Right ventricle myocardium inferior (tissue), 1 donor: Measurements from ENCODE around the gene SMIM35. TPM values are rescaled to one million over a fixed set of nuclear protein-coding genes. Genes with fewer than 3 reads are reported as not detected.

Experiments
- ATAC-seq: fragments of 200-7000 bp; cut with Tn5 transposase; one replicate; pipeline ENCODE4 v1.9.1; 2020; ENCODE audit warnings: mild to moderate bottlenecking, moderate library complexity
- DNase-seq: peaks from one replicate; pipeline ENCODE4 v3.0.0; 2021; ENCODE audit errors: missing footprints
- intact Hi-C: fragments of 100-400 bp; cut with DNase I; formaldehyde crosslinking; loops from one replicate; pipeline ENCODE4 v1.11.0; 2022
- total RNA-seq: library from RNA; stranded (reverse); fragmentation: NEBNext Ultra II Directional; extraction: Animal tissue kit (Norgen Biotek cat#: 25700); gene quantifications from one replicate; pipeline ENCODE4 v1.2.1, GENCODE V29; 2021
- donor health status: DM: no; HTN: yes; CAD: no; lungs with severe emphysema.

The SMIM35 gene
- total RNA-seq, 1 donor from 2014 or later, result not detected

DNA sequence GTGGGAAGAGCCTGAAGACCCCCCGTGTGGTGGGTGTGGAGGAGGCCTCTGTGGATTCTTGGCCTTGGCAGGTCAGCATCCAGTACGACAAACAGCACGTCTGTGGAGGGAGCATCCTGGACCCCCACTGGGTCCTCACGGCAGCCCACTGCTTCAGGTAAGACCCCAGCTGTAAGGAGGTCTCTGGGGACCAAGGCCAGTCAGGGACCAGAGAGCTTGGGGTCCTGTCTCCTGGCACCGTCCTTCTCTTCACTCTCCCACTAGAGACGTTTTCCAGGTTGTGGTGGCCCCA, 24.9 kb upstream of the SMIM35 start:
- intact Hi-C loops, result no loop called here
- DNase-seq, result no peak
- ATAC-seq, result no peak

DNA sequence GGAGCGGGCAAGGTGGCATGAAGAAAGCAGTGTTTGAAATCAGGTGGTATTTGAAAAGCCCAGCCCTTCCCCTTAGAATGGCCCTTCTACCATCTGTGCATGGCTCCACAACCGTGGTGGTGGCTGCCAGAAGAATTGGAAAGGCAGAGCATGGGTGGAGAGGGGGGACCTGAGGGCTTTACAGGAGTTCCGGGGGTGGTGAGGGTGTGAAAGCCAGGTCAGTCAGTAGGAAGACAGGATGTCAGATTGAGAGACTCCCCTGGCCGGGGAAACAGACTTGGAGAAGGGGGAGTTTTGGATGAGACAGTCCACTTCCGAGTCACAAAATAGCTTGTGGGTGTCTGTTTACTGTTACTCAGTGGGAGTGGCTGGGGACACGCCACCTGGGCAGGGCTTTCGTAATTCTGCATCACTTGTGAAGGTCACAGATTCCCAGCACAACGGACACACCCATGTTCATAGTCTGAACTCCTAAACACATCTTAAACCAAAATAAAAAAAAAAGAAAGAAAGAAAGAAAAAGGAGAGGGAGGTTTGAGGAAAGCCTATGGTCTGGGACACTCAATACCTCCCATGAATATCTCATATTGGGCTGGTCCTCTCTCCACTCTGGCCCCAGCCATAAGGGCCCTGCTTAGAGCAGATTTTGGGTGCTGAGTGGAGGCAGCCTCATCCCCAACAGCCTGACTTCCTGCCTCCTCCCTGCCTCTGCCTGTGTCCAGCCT, 24.4 kb upstream of the SMIM35 start:
- ATAC-seq (no peak), DNase-seq (no peak)
- intact Hi-C loops, result no loop called here

DNA sequence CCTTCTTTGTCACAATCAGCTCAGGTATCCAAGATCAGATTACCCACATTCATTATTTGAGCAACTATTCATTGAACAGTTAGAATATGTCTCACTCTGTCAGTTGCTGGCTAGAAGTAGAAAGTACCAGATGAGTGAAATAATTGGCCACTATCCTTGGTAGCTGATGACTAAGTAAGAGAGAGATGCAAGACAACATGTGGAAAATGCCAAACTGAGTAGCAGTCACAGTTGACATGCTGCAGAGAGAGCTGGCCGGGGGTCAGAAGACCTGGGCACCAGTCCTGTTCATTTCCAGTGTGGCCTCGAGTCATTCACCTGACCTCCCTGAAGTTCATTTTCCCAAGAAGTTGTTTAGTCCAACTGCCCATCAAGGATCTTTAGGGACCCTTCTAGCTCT, 22.5 kb upstream of the SMIM35 start:
- ATAC-seq, result peak; percentile 84

DNA sequence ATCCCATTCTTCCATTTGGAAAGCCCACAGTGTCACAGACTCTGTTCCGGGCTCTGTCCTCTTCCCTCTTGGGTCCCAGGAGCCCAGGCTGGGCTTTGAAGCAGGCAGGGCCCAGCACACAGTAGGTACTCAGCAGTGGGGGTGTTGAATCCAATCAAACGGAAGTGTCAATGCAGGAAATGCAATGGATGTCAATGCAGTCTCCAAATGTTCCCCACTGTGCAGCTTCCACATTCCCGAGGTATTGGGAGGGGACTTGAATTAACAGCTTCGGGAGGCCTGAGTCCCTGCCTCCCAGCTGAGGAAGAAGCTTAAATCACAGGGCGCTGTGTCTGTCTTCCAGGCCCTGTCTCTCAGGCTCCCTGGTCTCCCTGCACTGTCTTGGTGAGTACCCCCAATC, 21.8 kb upstream of the SMIM35 start:
- ATAC-seq (no peak), DNase-seq (no peak)
- intact Hi-C loops, result no loop called here

More for the DNA sequence above, 22.5 kb upstream of the SMIM35 start:
- no peak for DNase-seq
- intact Hi-C loops, result no loop called here

DNA sequence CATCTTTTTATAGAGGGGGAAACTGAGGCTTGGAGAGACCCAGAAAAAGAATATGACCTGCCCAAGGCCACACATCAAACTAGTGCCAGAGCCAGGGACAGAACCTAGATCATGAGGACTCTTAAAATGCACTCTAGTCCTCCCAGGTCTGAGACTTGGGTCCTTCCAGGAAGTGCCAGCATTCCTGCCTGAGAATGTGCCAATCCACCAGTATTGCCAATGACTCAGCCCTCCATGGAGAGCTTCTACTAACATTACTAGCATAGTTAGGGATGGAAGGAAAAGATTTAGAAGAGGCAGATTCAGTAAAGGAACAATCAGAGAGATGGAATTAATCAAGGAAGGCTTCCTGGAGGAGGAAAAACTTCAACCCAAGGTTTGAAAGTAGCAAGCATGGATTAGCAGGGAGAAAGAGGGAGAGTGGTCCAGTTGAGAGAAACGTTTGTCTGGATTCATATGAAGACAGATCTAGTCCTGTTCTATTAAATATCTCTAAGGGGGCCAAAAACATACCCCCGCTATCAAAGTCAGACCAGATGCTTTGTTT, 20.1 kb upstream of the SMIM35 start:
- no peak for ATAC-seq
- intact Hi-C loops, result no loop called here
- no peak for DNase-seq

DNA sequence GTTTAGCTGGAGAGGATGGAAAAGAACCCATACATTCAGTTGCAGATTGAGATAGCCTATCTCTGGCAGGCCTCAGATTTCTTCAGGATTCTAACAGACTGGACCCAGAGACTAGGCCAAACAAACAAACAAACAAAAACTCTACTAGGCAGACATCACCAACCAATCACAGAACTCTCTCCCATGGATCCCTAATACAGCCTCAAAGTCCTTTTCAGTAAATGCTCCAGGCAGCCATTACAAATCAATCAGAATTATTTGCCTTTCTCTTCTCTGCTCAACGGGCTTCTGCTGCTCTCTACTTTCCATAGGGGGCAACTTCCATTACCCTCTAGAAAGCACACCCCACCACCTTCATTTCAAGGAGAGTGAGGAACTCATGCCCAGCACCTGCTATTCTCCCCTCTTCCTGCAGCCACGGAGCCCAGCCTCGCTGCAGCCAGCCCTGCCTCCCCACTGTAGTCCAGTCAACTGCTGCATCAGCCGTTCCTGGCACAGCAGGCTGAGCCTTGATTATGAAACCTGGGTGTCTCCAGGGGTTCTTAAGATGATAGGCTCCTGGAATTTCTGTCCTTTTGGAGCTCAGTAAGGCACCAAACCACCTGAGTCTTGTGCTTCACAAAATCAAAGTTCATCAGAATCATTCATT, 19.0 kb upstream of the SMIM35 start:
- DNase-seq (no peak), ATAC-seq (no peak)
- intact Hi-C loops, result no loop called here

DNA sequence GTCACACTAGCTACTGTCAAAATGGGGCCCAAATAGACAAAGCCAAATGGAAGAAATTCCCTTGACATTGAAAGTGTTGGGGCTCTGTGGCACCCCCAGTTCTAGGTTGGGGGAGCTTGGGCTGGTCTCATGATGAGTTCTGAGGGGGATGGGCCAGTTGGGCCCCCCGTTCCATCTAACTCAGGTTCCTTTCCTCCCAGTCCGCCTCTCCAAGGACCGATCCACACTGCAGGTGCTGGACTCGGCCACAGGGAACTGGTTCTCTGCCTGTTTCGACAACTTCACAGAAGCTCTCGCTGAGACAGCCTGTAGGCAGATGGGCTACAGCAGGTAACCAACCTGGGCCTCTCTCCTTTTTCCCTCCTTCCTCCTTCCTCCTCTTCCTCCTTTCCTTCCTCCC, 17.7 kb upstream of the SMIM35 start:
- ATAC-seq (no peak), DNase-seq (no peak)
- intact Hi-C loops, result no loop called here

DNA sequence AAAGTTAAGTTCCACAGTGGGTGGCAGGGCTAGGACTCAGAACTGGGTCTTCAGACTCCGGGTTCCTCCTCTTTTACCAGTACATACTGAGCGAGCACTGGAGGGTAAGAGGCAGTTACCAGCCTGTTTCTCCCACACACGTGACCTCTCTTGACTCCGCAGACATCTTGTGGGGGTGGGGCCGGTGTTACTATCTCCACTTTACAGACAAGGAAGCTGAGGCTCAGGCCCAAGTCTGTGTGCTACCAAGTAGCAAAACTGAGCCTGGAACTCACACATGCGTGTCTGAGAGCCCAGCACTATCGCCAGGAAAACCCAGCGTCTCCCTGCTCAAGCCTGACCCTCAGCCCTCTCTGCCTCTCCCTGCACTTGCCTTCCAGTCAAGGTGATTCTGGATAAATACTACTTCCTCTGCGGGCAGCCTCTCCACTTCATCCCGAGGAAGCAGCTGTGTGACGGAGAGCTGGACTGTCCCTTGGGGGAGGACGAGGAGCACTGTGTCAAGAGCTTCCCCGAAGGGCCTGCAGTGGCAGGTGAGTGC, 16.0 kb upstream of the SMIM35 start:
- intact Hi-C loops, result no loop called here
- no peak for ATAC-seq

DNA sequence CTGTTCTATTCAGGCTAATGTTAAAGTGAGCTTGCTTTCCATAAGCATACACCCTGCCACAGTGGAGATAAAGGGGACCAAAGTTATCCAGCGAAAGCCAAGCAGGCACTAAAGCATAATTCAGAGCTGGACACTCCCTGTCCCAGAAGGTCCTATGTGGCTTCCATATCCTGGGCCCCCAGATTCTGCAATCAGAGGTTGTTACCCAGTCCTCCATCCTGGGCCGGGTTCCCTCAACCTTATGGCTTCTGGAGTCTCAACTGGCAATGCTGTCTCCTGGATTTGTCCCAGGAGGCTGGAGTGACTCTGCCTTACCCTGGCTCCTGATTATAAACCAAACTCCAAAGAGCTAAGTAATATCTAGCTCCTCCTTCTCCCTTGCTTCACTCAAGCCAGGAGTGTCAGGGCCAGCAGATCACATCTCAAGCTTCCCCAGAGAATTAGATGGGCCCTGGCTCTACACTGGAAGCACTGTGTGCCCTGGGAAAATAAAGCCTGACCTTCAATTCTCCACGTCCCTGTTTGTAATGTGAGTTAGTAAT, 14.0 kb upstream of the SMIM35 start:
- intact Hi-C loops, result no loop called here
- DNase-seq (no peak), ATAC-seq (peak; percentile 27)

More for the DNA sequence above, 16.0 kb upstream of the SMIM35 start:
- DNase-seq, result no peak

DNA sequence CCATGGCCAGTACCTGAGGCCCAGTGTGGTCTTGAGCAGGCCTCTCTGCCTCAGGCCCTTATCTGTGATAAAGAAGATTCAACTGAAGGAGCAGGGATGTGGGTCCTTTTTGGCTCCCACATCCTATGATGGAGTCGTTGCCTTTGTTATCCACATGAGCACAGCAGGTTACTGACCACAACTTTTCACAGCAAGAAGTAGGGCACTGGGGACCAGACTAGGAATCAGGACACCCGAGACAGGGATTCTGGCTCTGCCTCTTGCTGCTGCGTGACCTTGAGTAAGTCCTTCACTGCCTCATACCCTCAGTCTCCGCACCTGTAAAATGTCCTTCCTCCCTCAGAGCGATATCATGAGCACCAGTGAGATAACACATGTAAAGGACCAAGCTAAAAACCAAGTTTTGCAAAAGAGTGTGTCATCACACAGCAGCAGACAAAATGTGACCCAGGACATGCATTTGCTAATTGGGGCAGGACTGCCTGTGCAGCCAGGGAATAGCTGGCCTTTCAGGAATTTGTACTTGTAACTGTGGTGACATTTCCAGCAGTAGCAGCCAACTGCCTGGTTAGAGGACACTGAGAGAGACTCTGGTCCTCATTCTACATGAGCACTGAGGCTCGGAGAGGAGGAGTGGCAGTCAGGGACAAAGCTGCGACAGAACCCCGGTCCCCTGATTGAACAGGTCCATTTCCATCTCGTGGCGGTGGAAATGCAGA, 13.2 kb upstream of the SMIM35 start:
- ATAC-seq (peak; percentile 92), DNase-seq (no peak)
- intact Hi-C loops, result no loop called here

DNA sequence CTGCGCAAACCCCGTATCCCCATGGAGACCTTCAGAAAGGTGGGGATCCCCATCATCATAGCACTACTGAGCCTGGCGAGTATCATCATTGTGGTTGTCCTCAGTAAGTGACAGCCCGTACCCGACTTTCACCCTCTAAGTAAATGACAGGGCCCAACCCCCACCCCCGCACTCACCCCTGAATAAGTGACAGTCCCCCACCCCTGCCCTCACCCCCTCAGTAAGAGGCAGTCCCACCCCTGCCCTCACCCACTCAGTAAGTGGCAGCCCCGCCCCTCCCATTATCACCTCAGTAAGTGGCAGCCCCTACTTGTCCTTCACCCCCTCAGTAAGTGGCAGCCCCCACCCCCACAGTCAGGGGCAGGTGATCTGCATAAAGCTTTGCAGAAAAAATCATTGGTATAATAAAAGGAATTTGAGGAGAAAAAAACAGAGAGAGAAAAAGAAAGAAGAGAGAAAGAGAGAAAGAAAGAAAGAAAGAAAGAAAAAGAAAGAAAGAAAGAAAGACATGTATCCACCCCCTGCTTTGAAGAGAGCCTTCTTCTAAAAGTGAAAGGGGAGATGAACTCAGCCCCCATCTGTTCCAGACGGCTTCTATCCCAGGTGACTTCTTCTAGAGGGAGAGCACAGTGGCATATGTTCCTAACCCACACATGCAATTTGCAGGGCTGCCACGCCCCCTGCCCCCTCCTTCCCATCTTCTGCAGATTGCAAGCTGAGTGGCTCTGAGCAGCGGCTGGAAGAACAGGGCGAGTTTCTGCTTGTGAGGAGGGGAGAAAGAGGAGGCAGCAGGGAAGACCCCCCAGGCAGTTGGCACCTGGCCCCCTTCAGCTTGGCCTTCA, 12.5 kb upstream of the SMIM35 start:
- no peak for ATAC-seq
- intact Hi-C loops, result no loop called here
- DNase-seq, result no peak

DNA sequence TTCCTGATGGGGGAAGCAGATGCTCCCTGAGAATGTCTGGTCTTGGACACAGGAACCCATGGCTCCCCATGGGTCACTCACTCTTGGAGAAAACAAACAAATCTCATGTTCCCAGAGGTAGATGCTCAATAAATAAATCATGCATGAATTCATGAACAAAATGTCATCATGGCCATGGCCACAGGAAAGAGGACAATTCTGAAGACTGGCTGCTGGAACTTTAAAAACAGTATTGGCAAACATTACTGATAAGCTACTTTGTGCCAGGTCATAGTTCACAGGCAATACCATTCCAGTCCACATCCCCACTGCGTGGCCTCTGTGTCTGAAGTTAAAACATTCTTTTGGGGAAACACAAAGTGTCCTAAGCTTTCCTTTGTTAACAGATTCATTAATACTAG, 9.2 kb upstream of the SMIM35 start:
- intact Hi-C loops, result no loop called here
- no peak for DNase-seq
- ATAC-seq, result no peak

DNA sequence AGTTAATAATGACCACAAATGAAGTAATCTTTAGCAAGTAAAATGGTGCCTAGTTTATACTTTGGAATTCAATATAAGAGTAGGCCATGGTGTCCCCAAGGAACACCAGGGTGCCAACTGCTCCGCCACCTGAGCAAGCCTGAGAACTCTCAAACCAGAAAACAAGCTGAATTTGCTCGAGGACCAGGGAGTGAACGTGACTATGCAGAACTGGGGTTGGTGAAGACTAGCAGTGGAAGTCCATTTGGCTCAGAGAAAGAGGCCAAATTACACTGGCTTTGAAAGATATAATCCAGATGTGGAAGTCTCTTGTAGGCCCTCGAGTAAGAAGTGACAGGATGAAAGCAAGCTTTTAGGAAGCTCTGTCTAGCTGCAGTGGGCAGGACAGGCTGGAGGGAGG, 8.7 kb upstream of the SMIM35 start:
- ATAC-seq (no peak), DNase-seq (no peak)
- intact Hi-C loops, result no loop called here

DNA sequence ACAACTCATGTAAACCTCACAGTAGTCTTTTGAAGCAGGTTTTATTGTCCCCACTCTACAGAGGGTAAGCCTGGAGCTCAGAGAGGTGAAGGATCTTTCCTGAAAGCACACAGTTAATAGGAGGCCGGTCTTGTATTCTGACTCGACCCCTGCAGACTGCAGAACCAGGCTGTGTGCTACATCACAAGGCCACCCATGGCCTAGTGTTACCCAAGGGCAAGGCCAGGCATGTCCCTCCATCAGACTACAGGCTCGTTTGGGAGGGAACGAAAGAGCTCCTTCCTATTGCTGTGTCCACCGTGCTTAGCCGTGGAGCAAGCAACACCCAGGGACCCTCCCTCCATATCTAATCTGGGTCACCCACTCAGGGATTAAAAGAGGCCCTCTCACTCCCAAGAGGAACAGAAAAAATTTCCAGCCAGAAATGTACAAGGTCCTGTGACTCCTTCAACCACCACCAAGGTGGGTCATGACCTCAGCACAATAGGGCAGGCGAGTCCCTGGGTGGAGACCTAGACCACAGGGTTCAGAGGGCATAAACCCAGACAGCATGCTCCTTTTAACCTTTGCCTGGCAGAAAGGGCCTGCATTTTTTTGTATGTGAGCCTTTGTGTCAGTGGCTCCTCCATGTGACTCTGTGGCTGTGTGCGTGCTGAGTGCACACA, 6.3 kb upstream of the SMIM35 start:
- no peak for DNase-seq
- ATAC-seq, result no peak
- intact Hi-C loops, result no loop called here

DNA sequence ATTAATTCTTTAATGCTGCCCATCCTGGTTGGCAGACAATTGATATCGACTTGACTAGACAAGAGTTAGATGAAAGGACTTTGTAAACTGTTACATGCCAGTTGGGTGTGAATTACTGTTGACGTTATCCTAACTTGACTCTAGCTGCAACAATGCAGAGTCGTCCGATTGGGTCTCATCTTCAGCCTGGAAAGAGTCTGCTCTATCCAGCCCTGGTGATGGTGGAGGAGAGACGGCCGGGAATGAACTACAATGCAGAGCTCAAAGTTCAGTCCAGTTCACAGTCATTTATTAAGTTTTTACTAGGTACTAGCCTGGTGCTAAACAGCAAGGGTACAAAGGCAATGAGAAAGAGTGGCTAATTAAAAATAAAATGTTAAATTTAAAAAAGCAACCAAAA, 4.9 kb upstream of the SMIM35 start:
- DNase-seq, result no peak
- intact Hi-C loops, result no loop called here
- ATAC-seq, result no peak

DNA sequence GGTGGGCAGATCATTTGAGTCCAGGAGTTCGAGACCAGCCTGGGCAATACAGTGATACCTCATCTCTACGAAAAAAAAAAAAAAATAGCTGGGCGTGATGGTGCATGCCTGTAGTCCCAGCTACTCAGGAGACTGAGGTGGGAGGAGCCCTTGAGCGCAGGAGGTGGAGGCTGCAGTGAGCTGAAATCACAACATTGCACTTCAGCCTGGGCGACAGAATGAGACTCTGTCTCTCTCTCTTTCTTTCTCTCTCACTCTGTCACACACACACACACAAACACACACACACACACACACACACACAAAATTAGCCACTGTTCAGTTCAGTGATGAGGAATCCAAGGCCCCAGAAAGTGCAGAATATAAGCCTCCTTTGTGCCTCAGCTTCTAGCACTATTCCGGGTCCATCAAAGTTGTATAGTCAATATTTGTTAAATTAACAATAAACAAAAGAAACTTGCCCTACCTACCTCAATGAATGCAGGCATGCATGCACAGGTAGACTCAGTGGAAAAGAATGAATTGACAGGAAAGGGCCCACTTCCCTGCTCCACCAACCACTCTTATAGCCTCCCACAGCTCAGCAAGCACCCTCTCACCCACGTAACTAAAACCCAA, 3.9 kb upstream of the SMIM35 start:
- no peak for DNase-seq
- no peak for ATAC-seq
- intact Hi-C loops, result no loop called here

DNA sequence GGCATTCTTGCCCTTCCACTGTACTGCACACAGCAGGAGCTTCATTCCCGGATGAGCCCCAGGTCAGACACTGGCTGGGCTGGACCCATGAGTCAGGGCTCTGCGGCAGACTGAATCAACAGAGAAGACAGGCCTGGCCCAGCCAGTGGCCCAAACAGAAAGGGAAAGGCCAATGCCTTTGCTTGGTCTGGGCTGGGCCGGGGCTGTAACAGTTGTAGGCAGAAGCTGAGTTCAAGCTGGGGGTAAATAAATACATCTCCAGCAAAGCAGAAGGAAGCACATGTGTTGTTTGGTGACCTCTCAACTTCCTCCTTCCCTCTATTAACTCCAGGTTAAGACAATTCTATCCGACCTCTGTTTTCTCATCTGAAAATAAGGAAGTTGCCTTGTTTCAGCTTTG, 1.8 kb upstream of the SMIM35 start:
- intact Hi-C loops, result no loop called here
- peak; percentile 51 for ATAC-seq
- DNase-seq, result peak; percentile 77

DNA sequence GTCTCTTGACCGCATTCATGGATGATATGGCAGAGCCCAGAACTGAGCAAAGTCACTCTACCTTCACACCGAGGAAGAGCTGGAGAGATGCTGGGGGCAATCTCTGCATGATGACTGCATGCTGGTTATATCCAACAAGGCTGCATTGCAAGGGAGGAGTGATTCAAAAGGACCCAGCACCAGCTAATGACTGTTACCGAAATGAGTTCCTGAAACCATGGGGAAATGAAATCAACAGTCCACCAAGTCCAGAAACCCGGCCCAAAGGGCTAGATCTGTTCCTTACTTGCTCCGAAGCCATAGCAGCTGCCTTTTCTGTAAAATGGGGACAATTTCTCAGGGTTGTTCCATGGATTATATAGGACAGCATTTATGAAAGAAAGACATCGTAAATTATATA, 1.2 kb upstream of the SMIM35 start:
- ATAC-seq (no peak), DNase-seq (no peak)
- intact Hi-C loops, result no loop called here
